NCI-H187 (cell line): ENCODE data around the gene ZNF184.
A peak's percentile ranks its signal among the peaks of the same experiment; 100 is the strongest.

Experiments used
- DNase-seq, 2 experiments: peaks; one replicate each; lab custom pipeline; 2025; lab: John Stamatoyannopoulos, UW

The ZNF184 gene

DNA sequence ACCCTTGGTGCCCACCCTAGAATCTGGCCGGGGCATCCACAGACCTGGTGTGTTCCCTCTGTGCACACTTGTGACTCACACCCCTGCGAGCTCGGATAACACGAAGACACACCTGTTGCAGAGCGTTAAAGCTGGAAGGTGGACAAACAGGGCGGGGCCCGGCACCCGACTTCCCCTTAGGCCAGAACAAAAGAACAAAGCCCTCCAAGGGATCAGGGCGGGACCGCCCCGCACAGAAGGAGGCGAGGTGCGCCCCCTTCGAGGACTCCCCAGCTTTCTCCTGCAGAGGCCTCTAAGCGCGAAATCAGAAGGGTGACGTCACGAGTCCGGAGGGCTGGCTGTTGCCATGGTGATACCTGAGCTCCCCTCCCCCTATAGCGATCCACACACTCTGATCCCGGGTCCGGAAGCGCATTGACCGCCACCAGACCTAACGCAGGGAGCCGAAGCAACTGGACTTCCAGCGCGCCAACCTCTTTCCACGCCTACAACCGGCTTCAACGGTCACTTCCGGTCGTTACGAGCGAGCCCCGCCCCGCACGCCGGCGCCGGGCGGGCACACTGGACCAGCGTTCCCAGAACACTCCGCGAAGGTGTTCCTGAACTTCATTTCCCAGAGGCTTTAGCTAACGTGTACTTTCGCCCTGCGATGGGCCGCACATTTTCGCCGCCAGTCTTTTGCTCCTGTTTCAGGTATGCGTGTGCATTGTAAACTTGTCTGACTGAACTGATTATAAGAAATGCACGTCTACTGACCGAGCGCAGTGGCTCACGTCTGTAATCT lies at the start of gene ZNF184:
Gene ZNF184, minus strand, starts transcription at position 489 of the 784 bp plus-strand sequence. CDS start 811 bp downstream, outside the sequence.
- peak; percentile 85 to 90 for DNase-seq

DNA sequence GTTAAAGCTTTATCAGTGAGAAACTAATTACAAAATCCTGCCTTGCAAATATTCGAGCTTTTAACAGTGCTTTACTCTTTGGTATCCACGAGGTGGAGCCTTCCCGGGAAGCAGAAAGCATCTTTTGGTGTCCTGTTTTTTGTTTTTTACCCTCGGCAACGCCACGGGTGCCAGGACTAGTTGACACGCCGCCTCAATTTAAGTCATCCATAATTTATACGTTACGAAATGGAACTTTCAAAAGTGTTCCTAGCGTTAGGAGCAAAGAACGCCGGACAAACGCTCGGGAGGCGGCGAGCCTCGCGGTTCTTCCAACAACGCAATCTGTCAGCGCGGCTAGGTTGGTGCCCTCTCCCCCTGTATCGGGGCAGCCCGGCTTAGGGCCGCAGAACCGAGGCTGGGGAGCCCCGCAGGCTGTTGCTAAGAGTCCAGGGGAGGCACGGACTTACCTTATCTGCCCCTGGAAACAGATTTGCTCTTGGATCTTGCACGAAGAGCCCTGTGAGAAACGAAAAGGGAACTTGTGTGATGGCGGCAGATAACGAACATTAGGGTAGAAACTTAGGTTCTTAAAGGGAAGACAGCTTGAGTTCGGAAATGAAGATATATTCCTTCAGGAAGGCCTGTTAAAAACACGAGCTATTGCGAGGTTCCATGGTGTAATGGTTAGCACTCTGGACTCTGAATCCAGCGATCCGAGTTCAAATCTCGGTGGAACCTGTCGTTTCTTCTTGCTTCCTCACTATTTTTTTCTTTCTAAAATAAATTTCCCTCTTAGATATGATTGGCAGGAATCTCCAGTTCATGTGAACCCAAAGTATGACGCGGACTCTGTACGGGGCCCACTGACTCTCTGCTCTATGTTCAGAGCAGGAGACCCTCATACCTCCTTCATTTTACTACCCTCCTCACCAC lies 46.2 kb upstream of the ZNF184 start:
- peak in 1 of 2 experiments; percentile 16 for DNase-seq

DNA sequence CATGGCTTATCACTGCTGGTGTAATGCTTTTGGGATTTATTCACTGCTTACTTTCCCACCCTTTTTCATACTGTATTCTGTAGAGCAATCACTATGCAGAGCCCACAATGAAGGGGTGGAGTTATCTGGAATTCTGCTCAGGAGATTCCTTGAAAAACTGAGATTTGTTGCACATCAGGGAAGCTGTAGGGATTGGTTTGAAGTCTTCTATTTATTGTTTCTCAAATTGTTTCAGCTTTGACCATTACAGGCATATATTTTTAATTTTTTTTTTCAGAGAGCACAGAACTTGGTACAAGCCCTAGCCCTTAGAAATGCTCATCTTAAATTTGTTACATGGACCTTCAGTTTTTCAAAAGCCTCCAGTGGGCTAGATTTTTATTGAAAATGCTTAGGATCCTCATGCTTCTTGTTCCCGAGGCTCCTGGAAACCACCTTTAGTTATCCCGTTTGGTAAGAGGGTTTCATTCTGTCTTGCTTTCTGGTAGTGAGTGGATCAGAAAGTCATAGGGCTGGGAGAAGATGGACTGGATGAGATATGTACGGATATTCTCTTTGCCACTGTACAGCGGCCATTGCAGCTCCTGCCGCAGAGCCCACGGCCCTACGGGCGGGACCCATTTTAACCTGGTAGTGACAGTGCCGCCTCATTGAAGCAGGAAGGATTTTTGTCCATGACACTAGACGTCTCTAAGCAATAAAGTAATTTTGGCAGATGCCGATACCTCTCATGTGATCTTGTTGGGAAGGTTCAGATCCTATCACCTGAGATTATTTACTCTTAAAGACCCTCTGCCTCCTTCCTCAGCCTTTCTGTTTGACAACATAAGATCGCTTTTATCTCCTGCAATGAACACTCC lies 45.3 kb upstream of the ZNF184 start:
- no peak for DNase-seq

DNA sequence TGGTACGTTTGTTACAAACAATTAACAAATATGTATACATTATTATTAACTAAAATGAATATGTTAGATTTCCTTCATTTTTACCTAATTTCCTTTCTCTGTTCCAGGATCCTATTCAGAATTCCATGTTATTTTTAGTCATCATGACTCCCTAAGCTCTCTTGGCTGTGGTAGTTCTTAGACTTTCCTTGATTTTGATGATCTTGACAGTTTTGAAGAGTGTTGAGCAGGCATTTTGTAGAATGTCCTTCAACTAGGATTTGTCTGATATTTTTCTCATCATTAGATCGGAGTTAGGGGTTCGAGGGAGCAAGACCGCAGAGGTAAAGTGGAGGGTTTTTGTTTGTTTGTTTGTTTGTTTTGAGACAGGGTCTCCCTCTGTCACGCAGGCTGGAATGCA lies 44.3 kb upstream of the ZNF184 start:
- DNase-seq: no peak

DNA sequence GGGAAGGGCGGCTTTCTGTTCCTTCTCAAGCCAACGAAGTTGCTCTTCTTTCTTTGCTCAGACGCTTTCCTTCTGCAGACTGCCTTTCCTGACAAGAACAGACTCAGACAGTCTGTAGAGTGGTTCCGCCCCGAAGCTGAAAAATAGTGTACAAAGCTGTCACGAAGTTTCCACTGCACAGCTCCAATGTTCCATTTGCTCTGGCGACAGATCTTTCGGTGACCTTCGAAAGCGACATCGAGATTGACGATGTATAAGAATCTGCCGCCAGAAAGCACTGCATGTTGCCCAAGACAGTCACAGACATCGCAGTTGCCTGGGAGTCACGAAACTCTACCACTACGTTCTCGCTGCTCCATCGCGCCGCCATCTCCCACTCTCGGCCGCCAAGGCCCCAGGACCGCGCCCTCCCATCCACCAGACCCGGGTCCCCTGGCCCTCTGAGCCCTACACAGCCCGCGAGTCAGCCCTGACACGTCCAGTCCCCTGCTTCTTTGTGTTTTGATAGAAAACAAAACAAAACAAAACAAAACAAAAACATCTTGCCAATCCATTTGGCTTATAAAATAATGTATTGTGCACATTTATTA lies 42.1 kb upstream of the ZNF184 start:
- no peak for DNase-seq

DNA sequence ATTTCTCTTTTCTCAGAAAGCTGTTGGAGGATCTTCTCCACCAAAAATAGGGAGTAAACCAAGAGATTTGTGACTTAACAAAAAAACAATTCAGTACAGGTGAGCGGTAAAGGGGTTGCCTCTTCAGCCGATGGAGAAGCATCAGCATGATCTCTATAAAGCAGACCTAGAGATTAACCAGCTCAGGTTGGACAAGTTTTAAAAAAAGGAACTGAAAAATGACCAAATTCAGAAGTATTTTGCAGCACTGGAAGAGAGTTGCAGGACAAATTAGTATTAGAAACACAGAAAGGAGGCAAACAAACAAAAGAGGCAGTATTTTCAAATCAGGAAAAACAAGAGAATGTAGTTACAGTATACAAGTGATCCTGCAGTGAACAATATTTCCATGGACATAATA lies 39.6 kb upstream of the ZNF184 start:
- DNase-seq: no peak

DNA sequence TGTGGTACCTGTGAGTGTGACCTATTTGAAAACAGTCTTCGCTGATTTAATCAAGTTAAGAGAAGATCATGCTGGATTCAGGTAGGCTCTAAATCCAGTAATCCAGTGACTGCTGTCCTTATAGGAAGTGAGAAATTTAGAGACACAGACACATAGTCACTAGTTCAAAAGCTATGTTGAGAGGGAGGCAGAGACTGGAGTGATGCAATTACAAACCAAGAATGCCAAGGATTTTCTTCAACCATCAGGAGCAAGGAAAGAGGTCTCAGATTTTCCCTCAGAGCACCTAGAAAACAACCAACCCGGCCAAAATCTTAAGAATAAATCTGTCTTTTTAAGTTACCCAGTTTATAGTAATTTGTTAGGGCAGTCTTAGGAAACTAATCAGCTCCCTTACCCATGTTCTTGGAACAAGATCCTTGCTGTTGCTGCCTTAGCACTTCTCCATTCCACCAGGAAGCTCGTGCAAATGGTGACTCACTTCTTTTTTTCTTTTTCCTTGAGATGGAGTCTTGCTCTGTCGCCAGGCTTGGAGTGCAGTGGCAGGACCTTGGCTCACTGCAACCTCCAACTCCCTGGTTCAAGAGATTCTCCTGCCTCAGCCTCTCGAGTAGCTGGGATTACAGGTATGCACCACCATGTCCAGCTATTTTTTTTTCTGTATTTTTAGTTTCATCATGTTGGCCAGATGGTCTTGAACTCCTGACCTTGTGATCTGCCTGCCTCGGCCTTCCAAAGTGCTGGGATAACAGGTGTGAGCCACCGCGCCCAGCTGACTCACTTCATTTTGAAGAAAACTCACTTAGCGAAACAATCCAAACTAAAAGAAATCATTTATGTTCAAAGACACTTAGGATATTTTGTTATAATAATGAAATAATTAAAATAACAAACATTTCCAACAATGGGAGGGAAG lies 34.4 kb upstream of the ZNF184 start:
- DNase-seq: no peak

DNA sequence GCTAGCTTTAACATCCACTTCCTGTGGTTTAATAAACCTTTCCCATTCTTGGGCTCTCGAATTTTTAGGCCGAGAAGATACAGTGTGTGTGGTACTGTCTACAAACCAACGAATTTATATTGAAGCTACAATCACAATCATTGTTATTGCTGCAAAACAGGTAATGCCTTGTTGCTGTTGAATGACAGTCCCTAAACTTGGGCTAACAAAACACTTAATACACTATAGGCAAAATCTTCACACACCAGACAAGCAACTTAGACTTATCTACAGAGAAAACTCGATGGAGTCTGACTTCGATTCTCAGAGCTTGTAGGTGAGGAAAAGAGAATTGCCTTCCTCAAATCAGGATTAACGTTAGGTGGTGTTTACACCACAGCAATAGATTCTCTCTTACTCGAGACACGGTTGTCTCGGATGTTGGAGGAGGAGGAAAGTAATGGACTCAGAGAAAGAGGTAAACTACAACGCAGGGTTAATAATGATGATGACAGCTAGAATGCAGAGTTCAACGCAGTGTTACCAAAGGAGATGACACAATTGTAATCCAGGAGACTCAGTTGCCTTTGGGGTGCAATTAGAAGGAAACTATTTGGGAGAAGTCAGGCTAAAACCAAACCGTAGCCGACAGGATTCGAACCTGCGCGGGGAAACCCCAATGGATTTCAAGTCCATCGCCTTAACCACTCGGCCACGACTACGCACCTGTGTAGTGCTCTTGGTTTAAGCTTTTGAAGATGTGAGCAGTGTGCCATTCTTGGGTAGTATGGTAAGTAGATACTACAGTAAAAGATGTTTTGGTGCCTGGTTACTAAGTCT lies 32.5 kb upstream of the ZNF184 start:
- DNase-seq: peak in 1 of 2 experiments; percentile 27

DNA sequence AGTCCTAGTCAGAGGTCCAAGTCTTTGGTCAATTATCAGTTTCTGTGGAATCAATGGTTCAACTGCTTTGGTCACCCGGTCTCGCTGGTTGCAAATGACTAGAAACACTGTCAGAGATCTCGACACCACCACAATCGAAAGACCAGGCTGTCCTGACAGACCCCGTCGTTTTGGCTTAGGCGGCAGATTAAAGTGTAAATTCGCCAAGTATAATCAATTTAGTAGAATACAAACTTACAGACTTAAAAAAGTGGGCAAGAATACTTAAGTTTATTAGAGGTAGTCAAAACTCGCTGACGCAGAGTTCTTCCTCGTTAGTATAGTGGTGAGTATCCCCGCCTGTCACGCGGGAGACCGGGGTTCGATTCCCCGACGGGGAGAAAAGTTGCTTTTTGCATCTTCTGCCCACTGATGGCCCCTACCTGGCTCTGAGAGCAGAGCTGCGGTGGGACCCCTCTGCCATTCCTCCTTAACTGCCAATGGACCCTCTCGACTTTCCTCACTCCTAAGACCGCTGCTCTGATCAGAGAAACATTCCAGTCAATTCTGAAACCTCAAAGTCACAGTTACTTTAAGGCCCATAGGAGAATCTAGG lies 30.6 kb upstream of the ZNF184 start:
- DNase-seq: peak in 1 of 2 experiments; percentile 13

DNA sequence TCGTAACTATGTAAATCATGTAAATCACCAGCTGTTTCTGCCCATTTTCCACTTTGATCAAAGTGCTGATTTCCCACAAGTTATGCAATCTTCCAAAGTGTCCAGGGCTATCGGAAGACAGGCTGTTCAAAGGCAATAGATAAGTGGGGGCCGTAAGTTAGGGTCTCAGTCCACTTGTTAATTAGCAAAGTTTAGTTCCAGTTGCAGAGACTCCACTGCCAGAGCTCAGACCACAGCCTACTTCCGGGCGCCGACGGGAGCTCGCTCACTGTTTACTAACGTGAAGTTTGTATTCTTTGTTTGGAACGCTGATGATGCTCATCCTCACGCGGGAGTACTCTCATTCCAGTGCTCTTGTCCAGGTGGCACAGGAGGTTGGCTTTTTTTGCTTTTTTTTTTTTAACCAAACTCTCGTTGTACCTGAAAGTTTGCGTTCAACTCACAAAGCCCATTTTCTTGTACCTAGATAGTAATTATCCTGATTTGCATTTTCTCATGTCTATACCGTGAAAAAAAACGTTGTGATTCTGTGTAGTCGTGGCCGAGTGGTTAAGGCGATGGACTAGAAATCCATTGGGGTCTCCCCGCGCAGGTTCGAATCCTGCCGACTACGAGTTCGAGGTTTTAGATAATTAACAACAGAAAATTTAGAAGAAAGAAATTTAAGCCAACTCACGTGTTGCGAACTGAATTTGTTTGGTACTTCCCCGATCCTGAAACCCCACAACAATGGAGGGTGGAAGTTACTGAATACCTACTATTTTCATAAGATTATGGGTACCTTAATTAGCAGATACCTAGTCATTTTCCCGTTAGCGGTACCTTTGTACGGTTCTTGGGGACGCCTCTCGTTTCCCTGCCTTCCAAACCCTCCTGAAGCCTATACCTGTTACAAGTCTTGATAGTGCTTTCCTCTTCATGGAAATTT lies 29.9 kb upstream of the ZNF184 start:
- DNase-seq: no peak

DNA sequence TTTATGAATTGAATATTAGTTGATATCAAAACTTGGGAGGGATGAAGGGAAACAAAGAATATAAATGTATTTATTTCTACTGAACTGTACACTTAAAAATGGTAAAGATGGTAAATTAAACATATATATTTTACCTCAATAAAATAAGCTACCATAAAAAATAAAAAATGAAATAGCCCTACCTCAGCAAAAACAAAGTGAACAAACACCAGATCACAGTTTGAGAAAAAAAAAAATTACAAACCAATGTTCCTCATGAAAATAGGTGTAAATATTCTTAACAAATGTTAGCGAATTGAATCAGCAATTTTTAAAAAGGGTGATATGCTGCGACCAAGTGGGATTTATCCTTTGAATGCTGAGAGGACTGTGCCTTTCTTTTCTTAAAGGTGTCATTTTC lies 28.3 kb upstream of the ZNF184 start:
- no peak for DNase-seq

DNA sequence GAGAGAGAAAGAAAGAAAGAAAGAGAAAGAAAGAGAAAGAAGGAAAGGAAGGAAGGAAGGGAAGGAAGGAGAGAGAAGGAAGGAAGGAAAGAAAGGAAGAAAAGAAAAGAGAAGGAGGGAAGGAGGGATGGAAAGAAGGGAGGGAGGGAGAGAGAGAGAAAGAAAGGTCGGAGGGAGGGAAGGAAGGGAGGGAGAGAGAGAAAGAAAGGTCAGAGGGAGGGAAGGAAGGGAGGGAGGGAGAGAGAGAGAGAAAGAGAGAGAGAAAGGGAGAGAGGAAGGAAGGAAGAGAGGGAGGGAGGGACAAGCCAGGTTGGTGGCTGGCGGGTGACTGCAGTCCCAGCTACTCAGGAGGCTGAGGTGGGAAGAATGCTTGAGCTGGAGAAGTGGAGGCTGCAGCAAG lies 27.3 kb upstream of the ZNF184 start:
- no peak for DNase-seq

DNA sequence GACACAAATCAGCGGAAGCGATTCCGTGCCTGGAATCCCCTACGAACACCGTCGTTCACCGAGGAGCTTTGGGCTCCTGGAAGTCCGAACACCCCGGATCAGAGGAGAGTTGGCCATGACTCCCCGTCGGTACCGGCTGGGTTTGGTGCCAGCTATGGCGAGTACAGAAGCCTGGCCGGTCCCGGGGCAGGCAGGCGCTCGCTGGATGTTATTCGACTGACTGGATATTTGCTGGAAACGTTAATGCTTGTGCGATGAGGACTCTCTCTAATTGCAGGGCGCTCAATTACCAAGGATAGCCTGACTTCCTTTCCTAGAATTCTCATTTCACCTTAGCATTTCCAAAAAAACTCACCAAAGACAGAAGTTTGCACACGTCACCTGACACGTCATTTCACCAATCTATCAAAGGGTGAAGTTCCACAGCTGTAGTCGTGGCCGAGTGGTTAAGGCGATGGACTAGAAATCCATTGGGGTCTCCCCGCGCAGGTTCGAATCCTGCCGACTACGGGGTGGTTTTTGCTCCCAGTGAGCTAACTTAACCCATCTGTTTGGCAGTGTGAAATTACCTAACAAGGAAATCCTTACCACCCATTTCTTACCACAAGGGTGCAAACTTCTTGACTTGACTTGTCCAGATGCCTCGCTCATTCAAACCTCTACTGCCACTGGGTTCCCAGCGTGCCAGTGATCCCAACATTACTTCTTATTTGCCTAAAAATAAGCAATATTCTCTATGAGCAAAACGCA lies 22.7 kb upstream of the ZNF184 start:
- DNase-seq: no peak

DNA sequence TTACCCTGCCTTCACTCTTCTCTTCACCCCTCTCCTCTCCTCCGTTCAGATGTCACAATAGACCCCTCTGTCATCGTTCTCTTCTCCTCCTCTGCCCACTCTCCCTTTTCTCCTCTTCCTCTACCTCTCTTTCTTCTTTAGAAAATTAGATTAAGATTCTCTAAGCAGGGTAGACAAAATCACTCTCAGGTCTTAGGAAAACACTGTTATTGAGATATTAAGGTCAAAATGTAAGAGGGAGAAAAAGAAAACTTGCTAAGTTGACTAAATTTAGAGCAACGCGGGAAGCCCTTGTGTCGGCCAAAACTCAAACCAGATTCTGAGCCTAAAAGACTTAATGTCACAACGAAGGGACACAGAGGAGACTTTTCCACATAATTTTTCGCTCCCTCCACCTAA lies 22.1 kb upstream of the ZNF184 start:
- no peak for DNase-seq

DNA sequence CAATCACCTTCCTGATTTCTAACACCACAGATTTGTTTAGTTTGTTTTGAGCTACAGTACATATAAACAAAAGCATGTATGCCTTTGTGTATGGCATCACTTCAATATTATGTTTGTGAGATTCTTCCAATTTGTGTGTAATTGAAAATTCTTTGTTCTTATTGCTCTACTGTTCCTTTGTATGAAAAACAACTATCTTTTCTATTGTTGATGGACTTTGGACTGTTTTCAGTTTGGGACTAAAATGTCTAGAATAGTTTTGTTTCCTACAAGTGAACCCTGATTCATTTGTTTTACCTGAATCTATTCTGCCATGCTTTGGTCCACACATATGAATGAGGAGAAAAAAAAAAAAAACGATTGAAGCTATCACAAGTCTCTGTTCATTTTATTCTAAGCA lies 21.2 kb upstream of the ZNF184 start:
- DNase-seq: no peak

DNA sequence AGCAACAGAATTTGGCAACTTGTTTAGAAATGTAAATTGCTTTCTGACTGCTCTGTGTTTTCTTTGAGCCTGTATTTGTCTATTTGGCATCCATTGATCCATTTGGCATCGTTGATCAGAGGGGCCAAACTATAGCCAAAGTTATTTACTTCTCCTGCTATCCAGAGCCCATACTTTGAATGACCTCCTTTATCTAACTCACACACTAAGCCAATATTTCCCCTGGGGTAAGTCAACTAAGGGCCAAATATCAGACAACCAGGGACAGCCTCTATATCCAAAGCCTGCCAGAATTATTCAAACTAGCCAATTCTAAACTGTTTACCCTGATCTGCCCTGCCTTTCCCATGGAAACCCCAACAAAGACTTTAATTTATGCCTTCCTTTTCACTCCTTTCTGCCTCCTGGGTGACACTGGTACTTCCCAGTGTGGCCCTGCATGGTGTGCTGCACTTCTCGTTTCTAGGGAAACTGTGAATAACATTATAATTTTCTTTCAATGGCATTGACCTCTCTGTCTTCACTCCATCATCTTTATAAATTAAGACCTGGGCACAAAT lies 19.8 kb upstream of the ZNF184 start:
- no peak for DNase-seq
